ENCODE measurements around the gene RRH. TPM values are rescaled to one million over a fixed set of nuclear protein-coding genes. Genes with fewer than 3 reads are reported as not detected.
A peak's percentile ranks its signal among the peaks of the same experiment; 100 is the strongest.

Gene RRH
- polyA plus RNA-seq, 1 donor (not counting 4 experiments of a cell fraction or from before 2014, with no cell fraction given) = 0.20 TPM

GRCh38 chr4:109872065-109872464 lies 44.3 kb downstream of the RRH start:
- no peak overlapping the region for H3K27ac ChIP-seq (ENCODE audit: control insufficient read depth, insufficient read depth, low read length)
- H2AFZ ChIP-seq (ENCODE audit: control insufficient read depth, low read length) = no peak overlapping the region
- H3K4me2 ChIP-seq (ENCODE audit: control insufficient read depth, extremely low read depth, insufficient read depth, low read depth, low read length) = no peak overlapping the region
- H3K4me3 ChIP-seq (ENCODE audit: control insufficient read depth in 2 of 3, extremely low read depth in 1 of 3, insufficient read depth in 2 of 3, low read depth in 1 of 3, low read length in 3 of 3) = no peak overlapping the region
- FAIRE-seq (no peak), DNase-seq (ENCODE audit: low read depth, low spot score) (no peak)
- TF ChIP-seq EZH2 (IDR thresholded peaks at IDR 0.05; ENCODE audit: low read length) (no peak), CTCF (optimal IDR thresholded peaks at IDR 0.05 in 1 of 3, IDR thresholded peaks at IDR 0.05 in 1 of 3, conservative IDR thresholded peaks at IDR 0.05 in 1 of 3; ENCODE audit: extremely low read depth in 1 of 3, insufficient read depth in 2 of 3, low read length in 3 of 3) (no peak)
- no peaks in the 10 kb centered on the region for H4K20me1 ChIP-seq (ENCODE audit: control insufficient read depth, extremely low read depth, insufficient read depth, low read length)
- H3K27me3 ChIP-seq (ENCODE audit: control insufficient read depth, extremely low read depth, insufficient read depth, low read length) = no peaks in the 10 kb centered on the region
- no peak overlapping the region for H3K9ac ChIP-seq (ENCODE audit: control insufficient read depth, extremely low read depth, insufficient read depth, low read length)
- no peaks in the 10 kb centered on the region for H3K9me3 ChIP-seq (ENCODE audit: control insufficient read depth, low read depth, low read length)
- H3K36me3 ChIP-seq (ENCODE audit: control insufficient read depth in 2 of 2, extremely low read depth in 1 of 2, insufficient read depth in 2 of 2, low read length in 2 of 2) = no peaks in the 10 kb centered on the region
- peaks cover 16% of the 10 kb centered on the region for H3K4me1 ChIP-seq (ENCODE audit: control insufficient read depth, extremely low read depth, insufficient read depth, low read length)
- dilution Hi-C loops (cut with MboI; ENCODE audit: extremely low pct_ligation_motif_present, low sequenced_read_pairs) = no loop called here
- H3K79me2 ChIP-seq (ENCODE audit: control insufficient read depth, insufficient read depth, low read length) = no peaks in the 10 kb centered on the region
- H3K9me1 ChIP-seq (ENCODE audit: control insufficient read depth, extremely low read depth, insufficient read depth, low read length) = no peaks in the 10 kb centered on the region

GRCh38 chr4:109872950-109873656 lies 45.3 kb downstream of the RRH start:
- Histone ChIP-seq H4K20me1 (ENCODE audit: control insufficient read depth, extremely low read depth, insufficient read depth, low read length) (no peaks in the 10 kb centered on the region), H2AFZ (ENCODE audit: control insufficient read depth, low read length) (no peak overlapping the region), H3K79me2 (ENCODE audit: control insufficient read depth, insufficient read depth, low read length) (no peaks in the 10 kb centered on the region), H3K9me3 (ENCODE audit: control insufficient read depth, low read depth, low read length) (no peaks in the 10 kb centered on the region), H3K4me1 (ENCODE audit: control insufficient read depth, extremely low read depth, insufficient read depth, low read length) (peaks cover 16% of the 10 kb centered on the region), H3K9ac (ENCODE audit: control insufficient read depth, extremely low read depth, insufficient read depth, low read length) (no peak overlapping the region), H3K27me3 (ENCODE audit: control insufficient read depth, extremely low read depth, insufficient read depth, low read length) (no peaks in the 10 kb centered on the region), H3K27ac (ENCODE audit: control insufficient read depth, insufficient read depth, low read length) (peak overlapping the region; percentile 10), H3K4me2 (ENCODE audit: control insufficient read depth, extremely low read depth, insufficient read depth, low read depth, low read length) (no peak overlapping the region), H3K9me1 (ENCODE audit: control insufficient read depth, extremely low read depth, insufficient read depth, low read length) (no peaks in the 10 kb centered on the region), H3K4me3 (ENCODE audit: control insufficient read depth in 2 of 3, extremely low read depth in 1 of 3, insufficient read depth in 2 of 3, low read depth in 1 of 3, low read length in 3 of 3) (no peak overlapping the region), H3K36me3 (ENCODE audit: control insufficient read depth in 2 of 2, extremely low read depth in 1 of 2, insufficient read depth in 2 of 2, low read length in 2 of 2) (no peaks in the 10 kb centered on the region)
- FAIRE-seq = no peak
- TF ChIP-seq EZH2 (IDR thresholded peaks at IDR 0.05; ENCODE audit: low read length) = no peak
- no peak for TF ChIP-seq CTCF (optimal IDR thresholded peaks at IDR 0.05 in 1 of 3, IDR thresholded peaks at IDR 0.05 in 1 of 3, conservative IDR thresholded peaks at IDR 0.05 in 1 of 3; ENCODE audit: extremely low read depth in 1 of 3, insufficient read depth in 2 of 3, low read length in 3 of 3)
- dilution Hi-C loops (cut with MboI; ENCODE audit: extremely low pct_ligation_motif_present, low sequenced_read_pairs) = no loop called here
- DNase-seq (ENCODE audit: low read depth, low spot score) = no peak

Measured in keratinocyte (primary cell).